H9 (cell line): ENCODE measurements around the gene MAPK14. TPM values are rescaled to one million over a fixed set of nuclear protein-coding genes. Genes with fewer than 3 reads are reported as not detected.

Source experiments
- DNase-seq: peaks from one replicate; pipeline ENCODE4 v3.0.0-alpha.2; 2017
- H2AFZ ChIP-seq: one replicate; pipeline ENCODE4 v1.6.1; 2013; ENCODE audit warnings: mild to moderate bottlenecking, low read length, control low read depth, moderate library complexity
- H2AK5ac ChIP-seq: 2 replicates; pipeline ENCODE4 v1.6.1; 2013; ENCODE audit warnings: low read length, control low read depth, mixed read lengths; ENCODE audit not compliant: insufficient read length
- H2BK120ac ChIP-seq: one replicate; pipeline ENCODE4 v1.6.1; 2013; ENCODE audit warnings: low read depth, mild to moderate bottlenecking, low read length, control low read depth, inconsistent platforms; ENCODE audit not compliant: poor library complexity, severe bottlenecking
- H2BK12ac ChIP-seq: 2 replicates; pipeline ENCODE4 v1.6.1; 2013; ENCODE audit warnings: low read length, control low read depth, mixed read lengths, low read depth; ENCODE audit not compliant: insufficient read length
- H2BK15ac ChIP-seq: 2 replicates; pipeline ENCODE4 v1.6.1; 2013; ENCODE audit warnings: low read depth, low read length, control low read depth
- H2BK20ac ChIP-seq: one replicate; pipeline ENCODE4 v1.6.1; 2013; ENCODE audit warnings: low read depth, mild to moderate bottlenecking, low read length, control low read depth, inconsistent platforms; ENCODE audit not compliant: poor library complexity, severe bottlenecking
- H2BK5ac ChIP-seq: 2 replicates; pipeline ENCODE4 v1.6.1; 2013; ENCODE audit warnings: low read length, control low read depth, mixed read lengths; ENCODE audit not compliant: insufficient read length
- H3K14ac ChIP-seq: 2 replicates; pipeline ENCODE4 v1.6.1; 2013; ENCODE audit warnings: low read length, control low read depth; ENCODE audit not compliant: insufficient read depth
- H3K18ac ChIP-seq: 2 replicates; pipeline ENCODE4 v1.6.1; 2013; ENCODE audit warnings: low read depth, mild to moderate bottlenecking, mixed read lengths, low read length, control low read depth; ENCODE audit not compliant: insufficient read length
- H3K23ac ChIP-seq: 2 replicates; pipeline ENCODE4 v1.6.1; 2013; ENCODE audit warnings: low read length, control low read depth, mixed read lengths, low read depth; ENCODE audit not compliant: insufficient read length
- H3K23me2 ChIP-seq: 2 replicates; pipeline ENCODE4 v1.6.1; 2013; ENCODE audit warnings: low read depth, mild to moderate bottlenecking, mixed read lengths, low read length, control low read depth; ENCODE audit not compliant: insufficient read length, poor library complexity, severe bottlenecking
- H3K27ac ChIP-seq: 2 replicates; pipeline ENCODE4 v1.5.1; 2013; ENCODE audit warnings: low read length, control low read depth, mixed read lengths, low read depth; ENCODE audit not compliant: insufficient read length
- H3K27me3 ChIP-seq: 2 replicates; pipeline ENCODE4 v1.6.1; 2013; ENCODE audit warnings: low read length, control low read depth, inconsistent platforms; ENCODE audit not compliant: insufficient read depth
- H3K4ac ChIP-seq: 2 replicates; pipeline ENCODE4 v1.6.1; 2013; ENCODE audit warnings: low read depth, mild to moderate bottlenecking, control low read depth, inconsistent platforms, low read length, moderate library complexity
- H3K4me1 ChIP-seq: 2 replicates; pipeline ENCODE4 v1.6.1; 2013; ENCODE audit warnings: low read length, control low read depth, inconsistent platforms; ENCODE audit not compliant: insufficient read depth
- H3K4me2 ChIP-seq: 2 replicates; pipeline ENCODE4 v1.6.1; 2013; ENCODE audit warnings: low read length, control low read depth, mixed read lengths; ENCODE audit not compliant: insufficient read length, insufficient read depth
- H3K56ac ChIP-seq: 2 replicates; pipeline ENCODE4 v1.6.1; 2013; ENCODE audit warnings: low read depth, mild to moderate bottlenecking, mixed read lengths, low read length, control low read depth; ENCODE audit not compliant: insufficient read length
- H3K79me1 ChIP-seq: 2 replicates; pipeline ENCODE4 v1.6.1; 2013; ENCODE audit warnings: low read depth, mild to moderate bottlenecking, moderate library complexity, low read length, control low read depth, inconsistent platforms; ENCODE audit not compliant: insufficient read depth, poor library complexity, severe bottlenecking
- H3K79me2 ChIP-seq: 2 replicates; pipeline ENCODE4 v1.6.1; 2013; ENCODE audit warnings: low read length, control low read depth, inconsistent platforms; ENCODE audit not compliant: insufficient read depth
- H3K9ac ChIP-seq: 2 replicates; pipeline ENCODE4 v1.6.1; 2013; ENCODE audit warnings: low read length, control low read depth, mixed read lengths; ENCODE audit not compliant: insufficient read length; ENCODE audit errors: extremely low read depth
- H3K9me3 ChIP-seq: one replicate; pipeline ENCODE4 v1.6.1; 2013; ENCODE audit warnings: low read depth, low read length, inconsistent platforms; ENCODE audit not compliant: control insufficient read depth
- H3T11ph ChIP-seq: one replicate; pipeline ENCODE4 v1.6.1; 2013; ENCODE audit warnings: mild to moderate bottlenecking, low read length, control low read depth, inconsistent platforms
- H4K20me1 ChIP-seq: one replicate; pipeline ENCODE4 v1.6.1; 2013; ENCODE audit not compliant: control insufficient read depth, insufficient read length, insufficient read depth
- H4K5ac ChIP-seq: 2 replicates; pipeline ENCODE4 v1.6.1; 2013; ENCODE audit warnings: low read depth, mild to moderate bottlenecking, mixed read lengths, low read length, control low read depth; ENCODE audit not compliant: insufficient read length
- H4K8ac ChIP-seq: replicated peaks from 2 replicates; pipeline ENCODE4 v1.6.1; 2013; ENCODE audit warnings: low read length, control low read depth, mixed read lengths, low read depth; ENCODE audit not compliant: insufficient read length
- H4K91ac ChIP-seq: 2 replicates; pipeline ENCODE4 v1.6.1; 2013; ENCODE audit warnings: low read depth, mild to moderate bottlenecking, moderate library complexity, mixed read lengths, low read length, control low read depth; ENCODE audit not compliant: insufficient read length
- H3K27ac Mint-ChIP-seq, 3 experiments: 2 replicates in 2 of 3; 3 replicates in 1 of 3; pipeline ENCODE4 v1.8.0; 2020 to 2021; ENCODE audit warnings: mixed read lengths in 3 of 3, mild to moderate bottlenecking in 1 of 3, moderate library complexity in 1 of 3
- H3K27me3 Mint-ChIP-seq: 2 replicates; pipeline ENCODE4 v1.8.0; 2021; ENCODE audit warnings: low read depth, mild to moderate bottlenecking, moderate library complexity, mixed read lengths
- H3K36me3 Mint-ChIP-seq, 3 experiments: 2 replicates in 2 of 3; 3 replicates in 1 of 3; pipeline ENCODE4 v1.8.0; 2020 to 2021; ENCODE audit warnings: low read depth in 3 of 3, mixed read lengths in 3 of 3; ENCODE audit not compliant: insufficient read depth in 1 of 3
- H3K4me1 Mint-ChIP-seq, 2 experiments: 2 replicates each; pipeline ENCODE4 v1.8.0; 2020; ENCODE audit warnings: mixed read lengths in 2 of 2
- H3K4me3 Mint-ChIP-seq, 2 experiments: 2 replicates in 1 of 2; 3 replicates in 1 of 2; pipeline ENCODE4 v1.8.0; 2020 to 2021; ENCODE audit warnings: mild to moderate bottlenecking in 2 of 2, mixed read lengths in 2 of 2, moderate library complexity in 1 of 2
- H3K9me3 Mint-ChIP-seq, 2 experiments: 2 replicates in 1 of 2; 3 replicates in 1 of 2; pipeline ENCODE4 v1.8.0; 2020; ENCODE audit warnings: mild to moderate bottlenecking in 2 of 2, mixed read lengths in 2 of 2, moderate library complexity in 1 of 2
- WGBS: extraction: QIAGEN DNeasy Blood & Tissue Kit; methylation state at CpG from one replicate; pipeline ENCODE4 v1.1.7; 2013; ENCODE audit warnings: missing lambda C conversion rate, low lambda C conversion rate, mixed read lengths; ENCODE audit not compliant: insufficient read length; ENCODE audit errors: extremely low coverage; 5-methylcytosine and 5-hydroxymethylcytosine counted together
- total RNA-seq: library from RNA; stranded (reverse); gene quantifications from 2 replicates; pipeline ENCODE4 v1.2.1, GENCODE V29; 2021
- TF ChIP-seq, protein P1 (sequence below): fragments of 200-600 bp; sonication (generic); conservative IDR thresholded peaks from 3 replicates; pipeline ENCODE4 v1.8.0; 2021; ENCODE audit warnings: antibody characterized with exemption, mild to moderate bottlenecking

The MAPK14 gene
- total RNA-seq, 1 experiment from 2014 or later, result 40.5 TPM

GRCh38 chr6:36063318-36064060 is 35.9 kb downstream of the MAPK14 start:
- H3K79me1 ChIP-seq, result no peaks in the 10 kb centered on the region
- H2BK120ac ChIP-seq, result no peak overlapping the region
- peaks cover 0 to 21% (median 6%) of the 10 kb centered on the region in 3 experiments; a peak in 5 of 7 replicates for H3K36me3 Mint-ChIP-seq
- H3K4me2 ChIP-seq, result no peak overlapping the region
- H4K91ac ChIP-seq, result no peak overlapping the region
- H3K56ac ChIP-seq, result no peak overlapping the region
- H4K5ac ChIP-seq, result no peak overlapping the region
- no peak overlapping the region for H3K23ac ChIP-seq
- no peak overlapping the region for H2BK20ac ChIP-seq
- no peak overlapping the region for H3K9ac ChIP-seq
- no peak overlapping the region for H4K8ac ChIP-seq
- no peak overlapping the region for H3K4ac ChIP-seq
- H3K4me1 ChIP-seq, result no peaks in the 10 kb centered on the region
- no peaks in the 10 kb centered on the region for H3K9me3 ChIP-seq
- no peak overlapping the region for H3K4me3 Mint-ChIP-seq
- no peak overlapping the region for H2BK12ac ChIP-seq
- no CpG with 5 or more reads among the region's 4 CpGs for WGBS
- no peak overlapping the region for H2AFZ ChIP-seq
- H3K27me3 ChIP-seq, result no peaks in the 10 kb centered on the region
- H3K9me3 Mint-ChIP-seq, result no peaks in the 10 kb centered on the region
- no peaks in the 10 kb centered on the region for H4K20me1 ChIP-seq
- no peak overlapping the region for H2AK5ac ChIP-seq
- H3K79me2 ChIP-seq, result no peaks in the 10 kb centered on the region
- TF ChIP-seq, protein P1, sequence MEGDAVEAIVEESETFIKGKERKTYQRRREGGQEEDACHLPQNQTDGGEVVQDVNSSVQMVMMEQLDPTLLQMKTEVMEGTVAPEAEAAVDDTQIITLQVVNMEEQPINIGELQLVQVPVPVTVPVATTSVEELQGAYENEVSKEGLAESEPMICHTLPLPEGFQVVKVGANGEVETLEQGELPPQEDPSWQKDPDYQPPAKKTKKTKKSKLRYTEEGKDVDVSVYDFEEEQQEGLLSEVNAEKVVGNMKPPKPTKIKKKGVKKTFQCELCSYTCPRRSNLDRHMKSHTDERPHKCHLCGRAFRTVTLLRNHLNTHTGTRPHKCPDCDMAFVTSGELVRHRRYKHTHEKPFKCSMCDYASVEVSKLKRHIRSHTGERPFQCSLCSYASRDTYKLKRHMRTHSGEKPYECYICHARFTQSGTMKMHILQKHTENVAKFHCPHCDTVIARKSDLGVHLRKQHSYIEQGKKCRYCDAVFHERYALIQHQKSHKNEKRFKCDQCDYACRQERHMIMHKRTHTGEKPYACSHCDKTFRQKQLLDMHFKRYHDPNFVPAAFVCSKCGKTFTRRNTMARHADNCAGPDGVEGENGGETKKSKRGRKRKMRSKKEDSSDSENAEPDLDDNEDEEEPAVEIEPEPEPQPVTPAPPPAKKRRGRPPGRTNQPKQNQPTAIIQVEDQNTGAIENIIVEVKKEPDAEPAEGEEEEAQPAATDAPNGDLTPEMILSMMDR, result no peak
- H3K18ac ChIP-seq, result no peak overlapping the region
- no peak for DNase-seq
- no peak overlapping the region for H2BK15ac ChIP-seq
- no peak overlapping the region for H3T11ph ChIP-seq
- H3K4me1 Mint-ChIP-seq, result peaks cover 6 to 13% of the 10 kb centered on the region in 2 experiments
- H3K27me3 Mint-ChIP-seq, result no peaks in the 10 kb centered on the region
- no peak overlapping the region for H3K27ac ChIP-seq
- H2BK5ac ChIP-seq, result no peak overlapping the region
- H3K14ac ChIP-seq, result no peak overlapping the region
- no peaks in the 10 kb centered on the region for H3K23me2 ChIP-seq
- H3K27ac Mint-ChIP-seq, result no peak overlapping the region
